ENCODE data around the gene LMNTD2.
"Not testable (repeated sequence)": the region's sequence is repeated elsewhere in the genome, so short reads cannot be mapped to it uniquely, and the experiment has no call there.

The LMNTD2 gene

GRCh38 chr11:587546-587945 lies 27.0 kb upstream of the LMNTD2 start:
- peak; percentile 1 to 6 for ATAC-seq

- ATAC-seq, result no peak
Observed at GRCh38 chr11:586376-587316, 26.1 kb upstream of the LMNTD2 start.

- no peak for ATAC-seq
Observed at GRCh38 chr11:584287-584686, 23.7 kb upstream of the LMNTD2 start.

DNA sequence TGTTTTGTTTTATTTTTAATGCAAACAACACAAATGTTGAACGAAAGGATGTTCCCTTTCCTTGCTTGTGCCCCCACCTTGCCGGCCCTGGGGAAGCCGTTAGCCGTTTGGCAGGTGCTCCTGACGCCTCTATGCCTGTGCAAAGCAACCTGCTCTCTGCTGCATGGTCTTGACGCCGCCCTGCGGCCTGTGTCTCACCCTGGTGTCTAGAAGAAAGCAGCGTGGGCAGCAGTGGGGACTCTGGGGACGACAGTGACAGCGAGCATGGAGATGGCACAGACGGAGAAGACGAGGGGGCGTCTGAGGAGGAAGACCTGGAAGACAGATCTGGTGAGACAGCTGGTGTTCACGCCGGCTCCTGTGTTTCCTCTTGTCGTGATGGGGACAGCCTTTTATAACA lies 21.2 kb upstream of the LMNTD2 start:
- no peak for ATAC-seq

GRCh38 chr11:581342-581741 lies 20.8 kb upstream of the LMNTD2 start:
- ATAC-seq, result no peak

GRCh38 chr11:579830-580601 lies 19.5 kb upstream of the LMNTD2 start:
- no peak for ATAC-seq

- ATAC-seq, result no peak
Observed at GRCh38 chr11:578276-579035, 17.9 kb upstream of the LMNTD2 start.

GRCh38 chr11:577611-577894 lies 17.0 kb upstream of the LMNTD2 start:
- no peak for ATAC-seq

DNA sequence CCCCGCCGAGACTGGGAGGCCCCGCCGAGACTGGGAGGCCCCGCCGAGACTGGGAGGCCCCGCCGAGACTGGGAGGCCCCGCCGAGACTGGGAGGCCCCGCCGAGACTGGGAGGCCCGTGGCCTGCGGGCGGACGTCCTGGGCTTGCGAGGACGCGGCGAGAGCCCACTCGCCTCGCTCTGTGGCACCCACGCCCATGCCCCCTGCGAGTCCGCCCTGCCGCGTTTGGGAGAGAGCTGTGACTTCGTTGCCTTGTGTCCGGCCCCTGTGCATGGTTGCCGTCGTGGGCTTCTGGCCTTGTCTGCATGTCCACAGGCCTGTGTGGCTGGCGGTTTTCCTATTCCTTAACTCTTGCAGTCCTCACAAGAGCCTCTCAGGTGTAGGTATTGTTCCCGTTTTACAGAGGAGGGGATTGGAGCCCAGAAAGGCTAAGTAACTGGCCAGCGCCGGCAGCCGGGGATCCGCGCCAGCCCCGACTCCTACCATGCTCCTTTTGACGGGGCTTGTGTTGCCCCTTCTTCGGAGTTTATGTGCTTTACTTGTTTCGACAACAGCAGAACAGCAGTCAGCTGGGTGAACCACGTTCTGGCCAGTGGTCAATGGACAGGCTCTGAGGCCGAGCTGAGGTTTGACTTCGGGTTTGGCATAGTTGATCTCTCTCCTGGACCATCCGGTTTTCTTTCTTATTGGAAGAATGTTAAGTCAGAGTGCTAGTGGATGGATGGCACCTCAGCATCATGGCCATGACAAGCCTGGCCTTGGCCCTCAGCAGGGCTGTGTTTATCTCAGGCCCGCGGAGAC lies 16.5 kb upstream of the LMNTD2 start:
- ATAC-seq, result no peak

- ATAC-seq, result peak; percentile 94
Observed at GRCh38 chr11:575996-576768, 15.6 kb upstream of the LMNTD2 start, which contains the start of gene PHRF1. TSS of gene PHRF1 (plus strand) at chr11:576470. CDS start at chr11:581513, 5,043 bp downstream.

DNA sequence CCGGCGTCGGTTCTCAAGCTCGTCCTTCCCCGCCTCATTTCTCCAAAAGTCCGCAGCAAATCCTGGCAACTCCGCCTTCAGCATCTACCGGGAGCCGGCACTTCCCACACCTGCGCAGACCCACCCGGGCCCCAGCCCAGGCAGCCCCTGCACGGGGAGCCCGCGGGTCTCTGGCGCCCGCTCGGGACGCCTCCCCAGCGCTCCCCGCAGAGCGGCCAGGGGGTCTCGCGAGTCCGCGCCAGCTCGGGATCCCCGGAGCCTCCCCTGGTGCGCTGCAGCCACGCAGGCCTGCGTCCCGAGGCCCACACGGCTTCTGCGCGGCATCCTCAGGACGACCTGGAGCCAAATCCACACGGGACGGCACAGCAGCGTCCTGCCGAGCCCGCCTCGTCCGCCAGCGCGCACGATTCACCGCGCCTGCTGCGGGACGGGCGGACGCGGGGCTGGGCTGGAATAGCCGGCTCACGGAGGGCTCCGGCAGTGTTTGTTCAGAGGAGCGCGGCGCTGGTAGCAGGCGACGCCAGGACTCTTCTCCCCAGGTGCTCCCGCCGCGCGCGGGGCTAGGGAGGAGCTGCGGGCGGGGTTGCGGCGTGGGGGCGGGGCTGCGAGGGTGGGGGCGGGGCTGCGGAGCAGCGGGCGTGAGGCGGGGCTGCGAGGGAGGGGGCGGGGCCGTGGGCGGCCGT lies 14.9 kb upstream of the LMNTD2 start:
- peak; percentile 33 to 42 for ATAC-seq

GRCh38 chr11:574632-575312 lies 14.2 kb upstream of the LMNTD2 start:
- ATAC-seq, result no peak

- not testable (repeated sequence) for ATAC-seq
Observed at GRCh38 chr11:574031-574570, 13.6 kb upstream of the LMNTD2 start.

- ATAC-seq, result no peak
Observed at GRCh38 chr11:573146-573759, 12.7 kb upstream of the LMNTD2 start.

DNA sequence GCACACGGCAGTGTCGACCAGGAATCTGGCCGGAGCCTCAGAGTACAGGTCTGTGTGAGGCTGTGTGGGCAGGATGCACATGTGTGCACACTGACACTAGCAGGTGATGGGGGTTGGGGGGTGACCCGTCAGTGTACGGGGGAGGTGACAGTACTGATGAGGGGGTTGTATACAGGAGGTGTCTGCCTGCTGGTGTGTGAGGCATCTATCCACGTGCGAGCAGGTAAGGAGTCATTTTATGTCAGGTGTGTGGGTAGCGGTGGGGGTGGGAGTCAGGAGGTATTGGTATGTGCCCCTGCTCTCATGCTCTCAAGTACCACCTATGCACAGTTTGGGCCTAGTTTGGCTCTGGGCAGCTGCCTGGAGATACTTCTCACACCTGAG lies 11.3 kb upstream of the LMNTD2 start:
- no peak for ATAC-seq

- ATAC-seq, result no peak
Observed at GRCh38 chr11:569158-569885, 8.8 kb upstream of the LMNTD2 start.

GRCh38 chr11:568306-569157 lies 8.0 kb upstream of the LMNTD2 start:
- ATAC-seq, result peak; percentile 94 to 95
